Activated CD4-positive, CD25-positive, alpha-beta regulatory T cell (primary cell): ENCODE data around the gene ZDHHC22.

ENCODE experiments used
- DNase-seq, 4 experiments: peaks; one replicate each; lab custom pipeline; 2025; lab: John Stamatoyannopoulos, UW

ZDHHC22 gene

DNA sequence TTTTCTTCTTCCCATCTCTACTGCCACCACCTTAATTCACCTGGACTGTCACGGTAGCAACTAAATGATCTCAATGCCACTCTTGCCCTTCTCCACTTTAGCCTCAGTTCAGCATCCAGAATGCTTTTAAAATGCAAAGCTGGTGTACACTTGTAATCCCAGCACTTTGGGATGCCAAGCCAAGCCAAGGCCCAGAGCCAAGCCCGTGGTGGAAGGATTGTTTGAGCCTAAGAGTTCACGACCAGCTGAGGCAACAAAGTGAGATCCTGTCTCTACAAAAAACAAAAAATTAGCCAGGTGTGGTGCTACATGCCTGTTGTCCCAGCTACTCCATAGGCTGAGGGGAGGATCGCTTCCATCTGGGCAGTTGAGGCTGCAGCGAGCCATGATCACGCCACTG, 37.6 kb downstream of the ZDHHC22 start:
- DNase-seq: no peak

DNA sequence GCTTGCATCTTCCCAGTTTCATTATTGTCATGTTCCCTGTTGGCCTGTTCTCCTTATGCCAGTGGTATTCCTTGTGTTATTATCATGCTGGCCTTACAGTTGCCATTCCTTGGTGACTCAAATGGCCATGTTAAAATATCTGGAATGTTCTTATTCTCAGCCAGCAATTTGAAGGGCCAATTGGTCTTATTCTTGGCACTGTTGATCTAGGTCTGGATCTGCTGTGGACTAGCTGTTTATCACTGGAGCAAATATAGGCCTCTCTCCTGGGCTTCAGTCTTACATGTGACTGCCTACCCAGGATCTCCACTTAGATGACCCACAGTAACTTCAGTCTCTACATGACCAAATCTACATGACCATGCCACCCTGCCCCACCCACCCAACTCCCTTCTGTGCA, 38.1 kb downstream of the ZDHHC22 start:
- DNase-seq: no peak

DNA sequence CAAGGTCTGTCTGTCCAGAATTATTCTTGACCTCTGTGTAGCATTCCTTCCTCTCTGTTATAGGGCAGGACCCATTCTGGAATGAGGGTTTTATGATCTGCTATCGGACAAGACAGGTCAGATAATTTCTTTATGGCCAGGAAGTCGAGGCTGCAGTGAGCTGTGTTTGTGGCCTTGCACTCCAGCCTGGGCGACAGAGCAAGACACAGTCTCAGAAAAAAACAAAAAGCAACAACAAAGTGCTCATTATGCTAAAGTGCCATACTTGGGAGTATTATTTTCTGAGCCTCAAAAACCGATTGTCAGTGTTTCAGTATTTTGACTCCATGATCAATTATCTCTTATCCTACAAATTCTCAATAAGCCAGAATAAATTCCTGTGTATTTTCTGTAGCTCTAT, 39.4 kb downstream of the ZDHHC22 start:
- no peak for DNase-seq

DNA sequence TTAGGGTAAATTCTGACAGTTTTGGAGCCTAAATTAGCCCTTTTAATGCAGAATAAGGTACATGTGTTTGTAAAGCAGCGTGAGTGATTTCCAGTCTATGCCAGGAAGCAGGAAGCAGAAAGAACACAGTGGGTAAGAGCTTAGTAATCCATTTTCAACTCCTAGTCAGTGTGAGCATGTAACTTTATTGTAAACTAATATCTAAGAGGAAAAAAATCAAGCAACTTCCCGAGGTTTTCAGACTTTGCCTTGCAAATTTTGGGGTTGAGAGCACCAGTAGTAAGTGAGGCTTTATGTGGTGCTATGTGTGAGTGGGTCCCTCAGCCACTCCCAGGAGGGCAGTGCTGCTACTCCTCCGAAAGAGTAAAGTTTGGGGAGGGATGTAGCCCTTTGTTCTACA, 40.6 kb downstream of the ZDHHC22 start:
- no peak for DNase-seq

DNA sequence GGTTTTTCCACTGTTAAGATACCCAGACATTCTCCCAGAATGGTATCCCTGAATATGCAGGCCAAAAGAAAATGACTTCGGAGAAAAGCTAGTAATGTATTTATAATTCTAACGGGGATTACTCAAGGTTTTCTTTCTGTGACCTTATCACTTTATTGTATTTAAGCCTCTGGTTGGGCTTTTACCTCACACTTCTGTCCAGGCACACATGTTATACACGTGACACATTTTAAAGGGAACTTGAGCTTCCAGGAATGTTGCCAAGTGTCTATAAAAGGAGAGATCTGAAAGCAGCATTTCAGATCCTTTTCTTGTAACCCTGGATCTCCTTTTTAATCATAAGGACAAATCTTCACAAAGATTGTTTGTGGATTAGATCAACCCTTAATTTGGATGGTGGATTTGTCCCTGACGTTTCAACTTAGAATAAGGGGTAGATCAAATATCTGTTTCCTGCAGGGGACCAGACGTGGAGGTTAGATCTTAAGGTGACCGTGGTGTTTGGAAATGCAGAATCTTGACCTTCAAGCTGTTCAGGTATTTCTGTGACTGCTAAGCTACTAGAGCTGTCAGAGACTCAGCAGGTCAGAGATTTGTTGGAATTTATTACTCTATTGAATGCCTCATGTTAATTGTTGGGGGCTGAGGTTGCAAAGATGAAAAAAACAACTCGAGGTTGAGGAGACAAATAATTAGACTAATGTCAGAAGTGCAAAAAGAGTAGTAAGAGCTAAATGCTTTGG, 42.0 kb downstream of the ZDHHC22 start:
- no peak for DNase-seq

DNA sequence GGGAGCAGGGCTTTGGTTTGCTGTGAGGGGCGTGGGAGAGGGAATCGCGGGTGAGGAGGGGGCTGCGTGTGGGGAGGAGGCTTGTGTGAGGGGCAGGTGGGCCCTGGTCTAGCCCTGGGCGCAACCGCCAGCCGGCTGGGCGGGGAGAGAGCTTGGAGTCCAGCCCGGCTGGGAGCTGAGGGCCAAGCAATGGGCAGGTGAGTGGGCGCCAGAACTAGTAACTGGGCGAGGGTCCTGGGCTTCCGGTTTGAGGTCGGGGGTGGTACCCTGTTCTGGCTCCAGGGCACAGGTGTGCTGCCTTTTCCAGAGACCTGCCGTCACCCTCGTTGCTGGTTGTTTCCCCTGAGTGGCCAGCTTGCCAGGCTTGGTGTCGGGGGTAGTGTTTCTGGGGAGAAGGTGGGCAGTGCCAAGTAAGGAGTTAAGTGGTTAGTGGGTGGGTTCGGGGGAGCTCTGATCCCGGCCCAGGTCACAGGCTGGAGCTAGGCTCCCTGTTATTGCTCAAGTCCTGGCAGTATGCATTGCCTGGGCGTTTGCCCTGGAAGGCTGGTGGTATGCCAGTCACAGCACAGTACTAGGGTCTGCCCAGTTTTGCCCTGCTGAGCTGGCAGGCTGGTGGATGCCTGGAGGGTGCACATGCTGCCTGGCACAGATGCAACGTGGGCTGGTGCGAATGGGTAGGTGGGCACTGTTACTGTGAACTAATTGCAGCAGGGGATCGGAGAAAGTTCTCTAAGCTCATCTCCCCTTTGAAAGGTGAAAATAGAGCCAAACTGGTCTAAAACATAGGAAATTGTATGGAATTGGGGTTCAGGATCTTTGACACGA, 42.9 kb downstream of the ZDHHC22 start:
- DNase-seq: no peak

DNA sequence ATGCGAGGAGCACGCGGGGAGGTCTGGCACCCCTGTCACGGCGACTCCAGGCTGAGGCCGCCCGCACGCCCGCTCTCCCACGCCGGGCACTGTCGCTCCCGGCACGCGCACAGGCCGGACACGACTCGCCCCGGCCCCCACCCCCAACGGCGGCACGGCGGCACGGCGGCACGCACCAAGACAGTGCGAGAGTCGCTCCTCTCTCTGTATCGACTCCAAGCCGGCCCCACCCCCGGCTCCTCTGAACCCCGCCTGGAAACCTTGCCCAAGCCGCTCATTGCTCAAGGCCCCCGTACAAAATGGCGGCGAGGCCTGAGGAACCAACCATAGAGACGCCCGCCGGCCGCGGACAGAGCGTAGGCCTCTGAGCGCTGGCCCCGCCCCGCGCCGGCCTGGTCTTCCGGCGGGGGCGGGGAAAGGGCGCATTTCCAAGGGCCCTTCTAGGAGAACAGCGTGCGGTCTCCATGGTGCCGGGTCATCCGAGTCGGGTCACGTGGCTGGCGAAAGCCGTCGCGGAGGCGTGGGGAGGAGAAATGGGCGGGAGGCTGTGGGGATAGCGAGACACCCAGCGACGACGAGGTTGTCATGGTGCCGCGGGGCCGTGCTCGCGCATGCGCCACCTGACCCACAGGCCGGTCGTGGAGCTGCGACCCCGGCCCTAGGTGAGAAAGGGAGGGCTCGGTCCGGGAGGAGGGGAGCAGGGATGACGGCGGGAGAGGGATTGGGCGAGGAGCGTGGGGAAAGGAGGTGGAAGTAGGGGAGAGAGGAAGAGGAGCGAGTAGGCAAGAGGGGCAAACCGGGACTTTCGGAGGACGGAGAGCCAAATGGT, 43.7 kb downstream of the ZDHHC22 start, which contains the start of gene CIPC:
Gene CIPC (plus strand): TSS at position 559 of the 829 bp plus-strand sequence. CDS start 7,451 bp downstream, outside the sequence.
- DNase-seq: peak; percentile 96 to 99 (median 98)

DNA sequence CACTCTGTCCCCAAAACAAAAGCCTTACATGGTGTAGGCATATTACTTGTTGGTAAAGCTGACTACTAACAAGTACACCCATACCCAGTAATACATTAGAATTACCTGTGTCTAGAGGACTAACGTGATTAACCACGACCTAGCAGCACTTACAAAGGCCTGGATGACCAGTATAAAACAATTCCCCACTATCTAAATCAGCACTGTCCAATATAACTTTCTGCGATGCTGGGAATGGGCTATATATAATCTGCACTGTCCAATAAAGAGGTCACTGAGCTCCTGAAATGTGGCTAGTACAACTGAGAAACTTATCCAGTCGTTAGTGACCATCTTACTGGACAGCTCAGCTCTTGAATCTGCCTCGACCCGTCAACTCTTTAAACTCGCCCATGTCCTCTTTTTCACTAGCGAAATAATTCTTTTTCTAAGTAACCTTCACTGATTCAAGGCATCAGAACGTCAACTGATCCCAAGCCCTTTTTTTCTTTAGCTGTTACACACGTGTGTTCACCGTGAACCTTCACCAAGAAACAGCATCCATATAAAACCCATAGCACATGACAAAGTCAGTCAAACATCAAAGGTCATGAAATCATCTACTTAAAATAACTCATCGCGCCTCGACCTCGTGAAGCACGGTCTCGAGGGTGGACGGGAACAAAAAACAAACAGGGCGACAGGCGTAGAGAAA, 44.4 kb downstream of the ZDHHC22 start:
- DNase-seq: no peak

DNA sequence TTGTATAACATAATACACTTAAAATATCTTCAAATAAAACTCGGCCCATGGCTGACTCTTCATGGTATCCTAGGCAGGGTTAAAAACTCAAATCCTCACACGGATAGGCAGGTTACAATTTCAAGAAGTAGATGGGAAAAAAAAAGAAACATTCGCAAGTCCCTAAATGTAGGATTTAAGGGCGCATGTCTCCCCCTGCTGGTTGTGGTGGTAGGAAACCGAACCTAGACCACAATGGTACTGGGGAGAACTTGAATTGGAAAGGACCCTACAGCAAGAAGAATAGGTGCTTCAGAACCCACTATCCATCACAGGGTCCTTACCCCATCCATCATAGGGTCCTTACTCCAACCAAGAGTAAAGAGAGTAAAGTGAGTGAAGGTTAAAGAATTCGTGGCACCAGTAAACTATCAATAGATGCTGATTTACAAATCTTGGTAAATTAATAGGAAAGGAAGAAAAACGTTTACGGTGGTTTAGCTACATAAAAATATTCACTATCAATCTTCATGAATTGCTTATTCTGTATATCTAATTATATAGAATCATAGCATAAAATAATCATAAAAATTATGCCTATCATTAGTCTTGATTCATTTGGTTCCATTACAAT, 46.8 kb downstream of the ZDHHC22 start:
- DNase-seq: peak; percentile 50 to 62 (median 54)

DNA sequence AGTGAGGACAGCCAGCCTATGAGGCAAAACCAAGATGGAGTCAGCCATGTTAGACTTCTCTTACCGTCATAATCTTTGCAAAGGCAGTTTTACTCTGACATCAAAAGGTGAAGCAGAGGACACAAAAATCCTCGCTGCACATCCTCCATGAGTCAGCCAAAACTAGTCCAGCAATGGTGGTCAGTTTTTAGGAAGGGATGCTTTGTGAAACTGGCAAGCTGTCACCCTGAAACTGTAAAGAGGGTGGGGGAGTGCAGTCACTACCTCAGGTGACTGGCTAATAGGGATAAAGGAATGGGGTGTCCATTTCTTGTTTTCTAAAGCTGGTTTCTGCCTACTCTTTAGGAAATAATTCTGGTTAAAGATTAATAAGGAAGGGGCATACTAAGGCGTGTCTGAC, 48.9 kb downstream of the ZDHHC22 start:
- DNase-seq: no peak

DNA sequence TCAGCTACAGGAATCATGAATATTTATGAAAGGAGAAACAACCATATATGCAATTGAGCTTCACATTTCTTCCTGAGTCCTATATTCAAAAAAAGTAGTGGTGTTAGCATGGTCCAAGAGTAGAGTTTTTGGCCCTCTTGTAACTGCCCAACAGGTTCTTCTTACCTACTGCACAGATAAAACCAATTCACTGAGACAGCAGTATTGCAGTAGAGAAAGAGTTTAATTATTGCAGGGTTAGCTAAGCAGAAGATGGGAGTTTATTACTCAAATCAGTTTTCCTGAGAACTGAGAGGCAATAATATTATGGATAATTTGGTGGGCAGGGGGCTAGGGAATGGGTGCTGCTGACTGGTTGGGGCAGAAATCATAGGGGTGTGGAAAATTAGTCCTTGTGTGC, 50.1 kb downstream of the ZDHHC22 start:
- no peak for DNase-seq

DNA sequence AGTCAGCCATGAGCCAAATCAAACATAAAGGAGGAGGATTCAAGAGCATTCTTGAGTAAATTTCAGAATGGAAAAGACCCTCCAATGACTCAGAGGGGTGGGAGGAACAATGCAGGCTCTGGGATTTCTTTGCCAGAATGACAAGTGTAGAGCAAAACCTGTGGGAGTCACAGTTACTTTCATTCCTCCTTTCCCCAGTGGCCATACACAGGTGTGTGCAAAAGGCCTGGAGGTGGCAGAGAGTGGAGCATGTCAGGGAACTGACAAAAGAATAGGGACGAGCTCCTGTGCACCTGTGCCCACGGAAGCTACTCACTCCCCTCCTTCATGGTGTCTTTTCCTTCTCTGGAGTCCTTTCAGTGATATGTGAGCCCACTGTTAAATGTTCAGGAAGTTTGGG, 52.9 kb downstream of the ZDHHC22 start:
- no peak for DNase-seq

DNA sequence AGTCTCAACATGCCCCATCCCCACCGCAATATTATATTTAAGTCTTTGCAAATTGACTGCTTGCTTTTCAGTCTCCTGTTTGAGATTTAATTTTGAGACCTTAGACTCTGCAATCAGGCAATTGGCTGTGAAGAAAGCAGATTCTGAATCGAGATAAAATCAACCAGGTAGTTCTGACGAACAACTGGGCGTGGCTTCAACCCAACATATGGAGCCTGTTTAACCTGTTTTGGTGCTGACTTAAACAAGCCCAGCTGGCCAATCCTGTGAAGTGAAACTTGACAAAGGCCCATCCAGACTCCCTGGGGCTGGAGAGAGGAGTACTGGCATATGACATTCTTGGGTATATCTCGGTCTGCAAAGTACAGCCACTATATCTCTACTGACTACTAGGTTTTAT, 53.4 kb downstream of the ZDHHC22 start:
- no peak for DNase-seq

DNA sequence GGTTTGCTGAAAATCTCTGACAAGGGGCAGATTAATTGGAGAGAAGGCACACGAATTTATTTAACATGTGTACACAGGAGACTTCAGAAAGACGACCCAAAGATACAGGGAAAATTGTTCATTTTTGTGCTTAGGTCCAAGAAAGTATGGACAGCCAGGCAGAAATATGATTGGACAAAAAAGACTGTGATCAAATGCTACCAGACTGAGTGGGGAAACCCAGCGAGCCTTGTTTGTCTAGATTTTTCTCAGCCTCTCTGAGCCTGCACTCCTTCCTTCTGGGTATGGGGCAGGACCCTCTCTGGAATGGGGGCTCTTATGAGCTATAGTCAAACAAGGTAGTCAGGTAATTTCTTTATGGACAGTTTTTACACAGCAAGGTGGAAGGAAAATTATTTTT, 54.0 kb downstream of the ZDHHC22 start:
- DNase-seq: no peak

DNA sequence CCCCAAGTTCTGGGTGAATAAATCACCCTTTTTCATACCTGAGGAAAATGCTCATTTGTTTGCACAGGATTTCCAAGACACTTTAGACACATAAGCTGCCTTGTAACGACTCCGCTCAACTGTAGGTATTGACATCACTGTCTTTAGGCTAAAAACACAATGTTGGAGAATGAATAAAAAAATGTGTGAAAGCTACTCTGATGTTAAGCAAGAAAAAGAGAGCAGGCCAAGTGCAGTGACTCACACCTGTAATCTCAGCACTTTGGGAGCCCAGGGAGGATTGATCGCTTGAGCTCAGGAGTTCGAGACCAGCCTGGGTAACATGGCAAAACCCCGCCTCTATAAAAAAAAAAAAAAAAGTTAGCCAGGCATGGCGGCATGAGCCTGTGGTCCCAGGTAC, 54.6 kb downstream of the ZDHHC22 start:
- DNase-seq: no peak

DNA sequence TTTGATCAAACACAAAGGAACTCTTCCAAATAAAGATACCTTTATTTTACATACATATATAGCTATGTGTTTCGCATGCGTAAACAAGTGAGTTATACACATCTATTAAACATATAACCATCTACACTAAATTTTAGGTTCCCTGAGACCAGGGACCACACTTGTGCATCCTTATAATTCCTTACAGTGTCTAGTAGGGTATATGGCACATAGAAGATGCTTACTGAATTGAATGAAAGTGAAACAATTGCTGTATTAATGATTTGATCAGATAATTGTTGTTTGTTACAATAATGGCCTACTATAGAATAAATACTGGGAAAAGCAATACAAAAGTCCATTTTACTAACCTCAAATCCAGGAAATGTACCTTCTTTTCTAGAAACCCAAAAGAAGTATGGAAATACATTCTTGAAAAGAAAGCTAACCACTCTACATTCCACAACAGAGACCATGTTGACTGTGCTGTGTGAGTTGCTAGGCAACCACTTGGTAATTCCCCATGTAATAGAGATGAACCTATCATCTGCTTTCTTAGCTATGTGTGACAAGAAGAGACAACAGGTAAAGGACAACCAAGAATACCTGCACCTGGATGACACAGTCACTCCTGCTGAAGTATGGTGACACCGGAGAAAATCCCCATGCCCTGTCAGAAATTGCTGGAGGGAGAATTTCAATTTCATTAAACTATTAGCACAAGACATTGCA, 55.4 kb downstream of the ZDHHC22 start:
- DNase-seq: no peak

DNA sequence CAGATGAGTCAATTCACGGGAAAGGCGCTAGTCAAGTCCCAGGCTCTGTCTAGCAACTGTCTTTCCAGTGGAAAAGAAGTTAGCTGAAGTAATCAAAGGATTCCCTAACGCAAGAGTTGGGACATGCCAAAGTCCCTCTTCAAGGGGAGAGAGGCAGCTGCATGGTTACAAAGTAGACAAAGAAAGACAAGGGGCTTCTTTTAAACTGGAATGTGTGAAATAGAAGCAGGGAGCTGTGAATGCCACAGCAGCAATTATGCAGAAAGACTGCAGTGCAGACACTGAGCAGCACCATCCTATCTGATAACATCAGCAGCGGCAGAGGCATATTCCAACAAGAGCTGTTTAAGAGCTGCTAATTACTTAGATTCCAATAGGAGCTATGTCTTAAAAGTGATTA, 56.1 kb downstream of the ZDHHC22 start:
- no peak for DNase-seq

DNA sequence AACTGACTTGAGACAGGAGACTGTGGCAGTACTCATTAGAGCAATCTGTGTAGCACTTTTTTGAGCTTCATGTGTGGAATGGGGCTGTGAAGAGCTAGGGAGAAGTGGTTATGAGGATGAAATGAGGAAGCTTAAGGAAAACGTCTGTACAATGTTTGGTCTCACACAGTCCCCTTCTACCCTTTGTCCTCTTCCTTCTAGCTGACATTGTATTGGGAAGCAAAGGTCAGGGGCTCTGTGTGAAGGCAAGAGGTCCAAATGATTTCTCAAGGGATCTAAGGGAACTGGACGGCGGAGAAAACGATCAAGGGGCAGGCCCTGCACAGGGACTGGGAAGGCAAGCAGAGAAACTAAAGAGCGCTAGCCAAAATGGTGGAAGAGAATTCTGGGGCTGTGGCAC, 56.6 kb downstream of the ZDHHC22 start:
- no peak for DNase-seq

DNA sequence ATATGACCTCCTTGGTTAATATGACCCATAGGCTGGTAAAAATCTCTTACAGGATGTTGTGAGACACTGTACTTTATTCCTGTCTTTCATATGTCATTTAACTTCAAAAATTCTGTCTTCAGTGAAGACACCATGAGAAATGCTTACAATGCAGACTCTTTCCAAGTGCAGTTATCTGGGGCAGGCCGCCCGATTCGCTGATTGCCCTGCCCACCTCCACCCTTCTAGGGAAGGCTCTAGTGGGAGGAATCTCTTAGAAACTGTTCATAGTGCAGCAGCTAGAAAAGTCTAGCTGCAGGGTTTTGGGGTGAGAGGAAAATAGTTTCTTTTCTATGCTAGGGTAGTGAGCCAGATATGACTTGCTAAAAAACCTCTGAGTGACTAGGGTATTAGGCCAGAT, 58.5 kb downstream of the ZDHHC22 start:
- DNase-seq: no peak

DNA sequence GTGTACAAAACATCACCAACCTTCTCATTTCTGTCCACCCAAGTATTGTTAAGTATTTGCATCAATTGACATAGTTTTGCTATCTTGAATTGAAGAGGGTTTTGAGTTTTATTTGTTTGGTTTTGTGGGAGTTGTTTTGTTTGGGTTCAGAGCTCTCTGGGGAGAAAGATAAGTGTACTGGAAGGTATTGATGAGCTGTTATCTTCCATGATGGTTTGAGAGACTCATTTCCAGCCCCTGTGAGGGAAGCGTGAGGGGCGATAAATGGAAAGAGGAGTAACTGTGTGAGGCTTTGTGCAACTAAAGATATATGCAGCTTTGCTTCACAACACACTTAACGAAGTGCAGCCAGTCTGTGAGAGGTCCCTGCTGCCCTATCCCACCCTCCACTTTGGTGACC, 59.2 kb downstream of the ZDHHC22 start:
- DNase-seq: no peak
